ENCODE results near the gene LACTBL1. TPM values are rescaled to one million over a fixed set of nuclear protein-coding genes. Genes with fewer than 3 reads are reported as not detected.
"Not testable (repeated sequence)": the region's sequence is repeated elsewhere in the genome, so short reads cannot be mapped to it uniquely, and the experiment has no call there.

The LACTBL1 gene
- total RNA-seq, 8 experiments from 2014 or later = 0.13 TPM; not detected in 7

GRCh38 chr1:22953740-22954141, 18.9 kb downstream of the LACTBL1 start:
- in situ Hi-C loops (cut with MboI; ENCODE audit: low pct_unique_long_range_greater_than_20kb in 2 of 9, low sequenced_read_pairs in 9 of 9, unreplicated experiment in 9 of 9) = no loop called here
- 8 to 100% (median 33%) methylated on average over 1 to 18 of the region's 38 CpGs; no CpG with 5 or more reads in 5 of the 10 experiments for WGBS, 10 experiments
- ATAC-seq (replicated peaks in 6 of 8) = peak in 3 of 8 experiments; percentile 5 to 14 (median 11)
- Histone ChIP-seq H3K27ac (no peak overlapping the region), H3K4me1 (replicated peaks in 1 of 2) (no peaks in the 10 kb centered on the region), H3K4me3 (no peak overlapping the region)

DNA sequence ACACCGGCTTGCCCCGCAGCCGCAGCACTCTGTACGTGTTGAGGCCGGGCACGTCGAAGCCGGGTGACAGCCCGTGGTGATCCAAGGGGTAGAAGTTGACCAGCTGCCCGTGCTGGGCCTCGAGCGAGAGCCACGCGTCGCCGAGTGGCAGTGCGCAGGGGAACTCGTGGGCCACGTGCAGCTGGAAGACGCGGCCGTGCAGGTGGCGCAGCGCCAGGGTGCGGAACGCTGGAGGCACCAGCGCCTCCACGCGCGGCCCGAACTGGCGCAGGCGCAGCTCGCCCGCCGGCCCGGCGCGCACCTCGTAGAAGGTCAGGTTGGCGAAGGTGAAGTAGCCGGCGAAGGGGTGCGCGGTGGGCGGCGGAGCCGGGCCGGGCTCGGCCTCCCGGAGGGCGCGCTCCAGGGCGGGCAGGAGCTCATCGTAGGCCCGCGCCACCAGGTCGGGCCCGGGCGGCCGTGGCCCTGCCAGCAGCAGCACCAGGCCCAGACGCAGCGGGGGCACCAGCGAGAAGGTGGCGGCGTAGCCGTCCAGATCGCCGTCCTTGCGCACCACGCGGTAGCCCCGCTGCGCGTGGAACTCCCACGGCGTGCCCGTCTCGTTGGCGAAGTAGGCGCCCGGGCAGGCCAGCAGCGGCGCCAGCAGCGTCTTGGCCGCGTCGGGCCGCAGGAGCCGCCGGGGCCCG, 19.5 kb downstream of the LACTBL1 start:
- in situ Hi-C loops (cut with MboI; ENCODE audit: low pct_unique_long_range_greater_than_20kb in 2 of 9, low sequenced_read_pairs in 9 of 9, unreplicated experiment in 9 of 9) = no loop called here
- Histone ChIP-seq H3K27ac (no peak overlapping the region), H3K4me1 (replicated peaks in 1 of 2) (no peaks in the 10 kb centered on the region), H3K4me3 (peak overlapping the region in 1 of 5 donors; percentile 5)
- ATAC-seq (replicated peaks in 6 of 8) = peak in 4 of 8 experiments; percentile 17 to 50 (median 35)
- WGBS, 10 experiments = 10 to 27% (median 15%) methylated on average over 2 to 48 of the region's 92 CpGs; no CpG with 5 or more reads in 4 of the 10 experiments

GRCh38 chr1:22952694-22953056, 20.0 kb downstream of the LACTBL1 start:
- in situ Hi-C loops (cut with MboI; ENCODE audit: low pct_unique_long_range_greater_than_20kb in 2 of 9, low sequenced_read_pairs in 9 of 9, unreplicated experiment in 9 of 9) = no loop called here
- Histone ChIP-seq H3K27ac (no peak overlapping the region), H3K4me1 (replicated peaks in 1 of 2) (no peaks in the 10 kb centered on the region), H3K4me3 (no peak overlapping the region)
- 50 to 100% (median 77%) methylated on average over 1 to 5 of the region's 5 CpGs; no CpG with 5 or more reads in 1 of the 10 experiments for WGBS, 10 experiments
- no peak for ATAC-seq (replicated peaks in 6 of 8)

GRCh38 chr1:22951796-22952195, 20.9 kb downstream of the LACTBL1 start:
- ATAC-seq (replicated peaks in 6 of 8) = no peak
- Histone ChIP-seq H3K4me1 (replicated peaks in 1 of 2) (no peaks in the 10 kb centered on the region), H3K4me3 (no peak overlapping the region), H3K27ac (no peak overlapping the region)
- in situ Hi-C loops (cut with MboI; ENCODE audit: low pct_unique_long_range_greater_than_20kb in 2 of 9, low sequenced_read_pairs in 9 of 9, unreplicated experiment in 9 of 9) = no loop called here
- WGBS, 10 experiments = 0 to 86% (median 76%) methylated on average over 1 to 3 of the region's 3 CpGs; no CpG with 5 or more reads in 3 of the 10 experiments

DNA sequence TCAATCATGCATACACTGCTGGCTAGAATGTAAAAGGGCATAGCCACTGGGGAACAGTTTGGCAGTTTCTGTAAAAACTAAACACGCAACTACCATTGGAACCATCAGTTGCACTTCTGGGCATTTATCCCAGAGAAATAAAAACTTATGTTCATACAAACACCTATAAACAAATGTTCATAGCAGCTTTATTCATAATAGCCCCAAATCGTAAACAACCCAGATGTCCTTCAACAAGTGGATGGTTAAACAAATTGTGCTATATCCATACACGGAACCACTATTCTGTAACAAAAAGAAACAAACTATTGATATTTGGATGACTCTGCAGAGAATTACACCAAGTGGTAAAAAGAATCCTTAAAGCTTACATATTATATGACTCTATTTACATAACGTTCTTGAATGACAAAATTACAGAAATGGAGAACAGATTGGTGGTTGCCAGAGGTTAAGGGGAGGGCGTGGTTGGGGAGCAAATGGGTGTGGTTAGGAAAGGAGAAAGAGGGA, 22.8 kb downstream of the LACTBL1 start:
- no peak overlapping the region for H3K4me3 ChIP-seq
- peak in 2 of 8 experiments; percentile 53 to 55 for ATAC-seq (replicated peaks in 6 of 8)
- in situ Hi-C loops (cut with MboI; ENCODE audit: low pct_unique_long_range_greater_than_20kb in 2 of 9, low sequenced_read_pairs in 9 of 9, unreplicated experiment in 9 of 9) = no loop called here
- 0 to 86% (median 48%) methylated on average over 1 to 5 of the region's 5 CpGs for WGBS, 10 experiments
- no peak overlapping the region for H3K27ac ChIP-seq
- H3K4me1 ChIP-seq (replicated peaks in 1 of 2) = no peaks in the 10 kb centered on the region

GRCh38 chr1:22945171-22945570, 27.5 kb downstream of the LACTBL1 start:
- H3K4me3 ChIP-seq; in situ Hi-C loops (cut with MboI; ENCODE audit: low pct_unique_long_range_greater_than_20kb in 2 of 9, low sequenced_read_pairs in 9 of 9, unreplicated experiment in 9 of 9); H3K27ac ChIP-seq; ATAC-seq (replicated peaks in 6 of 8); H3K4me1 ChIP-seq (replicated peaks in 1 of 2): not testable (repeated sequence)
- 62 to 96% (median 90%) methylated on average over 2 to 5 of the region's 5 CpGs; no CpG with 5 or more reads in 5 of the 10 experiments for WGBS, 10 experiments

DNA sequence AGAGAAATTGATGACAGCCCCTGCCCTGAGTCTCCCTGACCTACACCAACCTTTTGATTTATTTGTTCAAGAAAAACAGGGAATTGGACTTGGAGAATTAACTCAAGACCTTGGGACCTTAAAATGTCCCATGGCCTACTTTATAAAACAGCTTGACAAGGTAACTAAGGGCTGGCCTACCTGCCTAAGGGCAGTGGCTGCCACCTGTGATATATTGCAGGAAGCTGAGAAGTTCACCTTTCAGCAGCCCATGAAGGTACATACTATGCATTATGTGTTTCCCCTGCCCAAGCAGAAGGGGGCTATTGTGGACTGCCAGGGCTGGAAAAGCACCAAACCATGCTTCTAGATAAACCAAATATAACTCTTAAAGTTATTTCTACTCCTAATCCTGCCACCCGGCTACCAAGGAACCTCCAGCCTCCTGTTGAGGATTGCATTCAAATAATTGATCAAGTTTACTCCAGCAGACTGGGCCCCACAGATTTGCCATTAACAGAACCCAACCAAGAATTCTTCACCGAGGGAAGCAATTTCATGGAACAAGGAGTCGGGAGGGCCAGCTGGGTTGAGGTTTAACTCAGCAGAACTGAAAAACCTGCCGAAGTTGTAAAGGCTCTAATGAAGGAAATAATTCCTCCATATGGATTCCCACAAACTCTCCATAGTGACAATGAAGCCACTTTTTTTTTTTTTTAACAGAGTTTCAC, 28.2 kb downstream of the LACTBL1 start:
- 52 to 83% (median 60%) methylated on average over 1 to 4 of the region's 4 CpGs; no CpG with 5 or more reads in 4 of the 10 experiments for WGBS, 10 experiments
- Histone ChIP-seq H3K4me1 (replicated peaks in 1 of 2) (no peaks in the 10 kb centered on the region), H3K4me3 (no peak overlapping the region), H3K27ac (no peak overlapping the region)
- no peak for ATAC-seq (replicated peaks in 6 of 8)
- in situ Hi-C loops (cut with MboI; ENCODE audit: low pct_unique_long_range_greater_than_20kb in 2 of 9, low sequenced_read_pairs in 9 of 9, unreplicated experiment in 9 of 9) = no loop called here

DNA sequence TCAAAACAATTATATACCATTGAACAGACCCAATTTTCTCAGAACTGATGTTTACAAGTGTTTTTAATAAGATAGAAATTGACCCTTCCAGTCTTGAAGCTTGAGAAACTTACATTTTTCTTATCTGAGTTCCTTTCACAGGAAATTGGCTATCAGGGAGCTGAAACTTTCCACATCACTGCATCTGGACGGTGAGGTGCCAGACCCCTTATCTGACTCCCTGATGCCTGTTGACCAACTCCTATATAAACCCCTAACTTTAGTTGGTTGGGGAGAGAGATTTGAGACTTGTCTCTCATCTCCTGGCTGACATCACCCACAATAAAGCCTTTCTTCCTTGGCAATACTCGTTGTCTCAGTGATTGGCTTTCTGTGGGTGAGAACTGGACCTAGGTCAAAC, 31.4 kb downstream of the LACTBL1 start:
- H3K4me3 ChIP-seq = no peak overlapping the region
- WGBS, 10 experiments = 0 to 70% (median 52%) methylated on average over 1 to 2 of the region's 2 CpGs; no CpG with 5 or more reads in 2 of the 10 experiments
- in situ Hi-C loops (cut with MboI; ENCODE audit: low pct_unique_long_range_greater_than_20kb in 2 of 9, low sequenced_read_pairs in 9 of 9, unreplicated experiment in 9 of 9) = no loop called here
- ATAC-seq (replicated peaks in 6 of 8) = no peak
- H3K27ac ChIP-seq = no peak overlapping the region
- H3K4me1 ChIP-seq (replicated peaks in 1 of 2) = no peaks in the 10 kb centered on the region

DNA sequence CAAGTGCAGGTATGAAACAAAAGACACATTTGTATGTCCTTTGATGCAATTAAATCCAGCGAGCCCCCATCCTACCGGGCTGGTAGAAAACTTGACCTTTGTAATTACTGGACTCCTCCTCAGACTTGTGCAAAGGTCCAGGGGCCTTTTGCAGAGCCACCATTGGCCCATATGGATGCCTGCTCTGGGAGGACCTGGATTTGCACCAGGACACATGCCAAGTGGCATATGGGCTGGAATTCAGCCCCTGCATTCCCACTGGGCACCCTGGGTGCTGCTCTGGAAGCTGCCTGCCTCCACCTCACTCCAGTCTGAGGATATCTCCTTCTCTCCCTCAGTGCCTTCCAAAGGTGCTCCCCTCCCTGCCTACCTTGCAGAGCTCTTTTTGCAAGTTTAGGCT, 36.0 kb downstream of the LACTBL1 start:
- Histone ChIP-seq H3K4me3 (no peak overlapping the region), H3K4me1 (replicated peaks in 1 of 2) (no peaks in the 10 kb centered on the region), H3K27ac (no peak overlapping the region)
- WGBS, 10 experiments = 40 to 86% (median 43%) methylated on average over 1 of the region's 2 CpGs; no CpG with 5 or more reads in 7 of the 10 experiments
- ATAC-seq (replicated peaks in 6 of 8) = no peak
- in situ Hi-C loops (cut with MboI; ENCODE audit: low pct_unique_long_range_greater_than_20kb in 2 of 9, low sequenced_read_pairs in 9 of 9, unreplicated experiment in 9 of 9) = no loop called here

DNA sequence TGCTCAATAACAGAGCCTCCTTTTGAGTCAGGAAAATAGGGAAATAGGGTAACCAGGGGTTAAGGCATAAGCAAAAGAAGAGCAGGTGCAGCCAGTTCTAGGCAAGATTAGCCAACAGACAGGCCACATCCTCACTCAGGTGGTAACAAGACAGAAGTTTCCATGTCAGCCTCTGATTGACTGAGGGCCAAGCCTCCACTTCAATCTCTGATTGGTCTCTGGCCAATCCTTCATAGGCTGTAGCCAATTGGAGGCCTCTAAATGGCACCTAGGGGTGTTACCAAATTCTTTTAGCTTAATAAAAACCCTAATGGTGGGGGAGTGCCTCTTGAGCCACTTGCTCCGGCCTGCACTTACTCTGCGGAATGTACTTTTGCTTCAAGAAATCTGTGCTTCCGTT, 37.2 kb downstream of the LACTBL1 start:
- ATAC-seq (replicated peaks in 6 of 8) = no peak
- H3K4me1 ChIP-seq (replicated peaks in 1 of 2) = no peaks in the 10 kb centered on the region
- no peak overlapping the region for H3K27ac ChIP-seq
- WGBS, 10 experiments = 81 to 100% (median 96%) methylated on average over 1 to 3 of the region's 3 CpGs; no CpG with 5 or more reads in 3 of the 10 experiments
- in situ Hi-C loops (cut with MboI; ENCODE audit: low pct_unique_long_range_greater_than_20kb in 2 of 9, low sequenced_read_pairs in 9 of 9, unreplicated experiment in 9 of 9) = no loop called here
- H3K4me3 ChIP-seq = no peak overlapping the region

- no peak for ATAC-seq (replicated peaks in 6 of 8)
- Histone ChIP-seq H3K27ac (no peak overlapping the region), H3K4me1 (replicated peaks in 1 of 2) (no peaks in the 10 kb centered on the region), H3K4me3 (no peak overlapping the region)
- WGBS, 10 experiments = 0 to 69% (median 50%) methylated on average over 1 to 4 of the region's 4 CpGs; no CpG with 5 or more reads in 1 of the 10 experiments
- in situ Hi-C loops (cut with MboI; ENCODE audit: low pct_unique_long_range_greater_than_20kb in 2 of 9, low sequenced_read_pairs in 9 of 9, unreplicated experiment in 9 of 9) = no loop called here
These were observed 39.7 kb downstream of the LACTBL1 start for GRCh38 chr1:22932803-22933470.

DNA sequence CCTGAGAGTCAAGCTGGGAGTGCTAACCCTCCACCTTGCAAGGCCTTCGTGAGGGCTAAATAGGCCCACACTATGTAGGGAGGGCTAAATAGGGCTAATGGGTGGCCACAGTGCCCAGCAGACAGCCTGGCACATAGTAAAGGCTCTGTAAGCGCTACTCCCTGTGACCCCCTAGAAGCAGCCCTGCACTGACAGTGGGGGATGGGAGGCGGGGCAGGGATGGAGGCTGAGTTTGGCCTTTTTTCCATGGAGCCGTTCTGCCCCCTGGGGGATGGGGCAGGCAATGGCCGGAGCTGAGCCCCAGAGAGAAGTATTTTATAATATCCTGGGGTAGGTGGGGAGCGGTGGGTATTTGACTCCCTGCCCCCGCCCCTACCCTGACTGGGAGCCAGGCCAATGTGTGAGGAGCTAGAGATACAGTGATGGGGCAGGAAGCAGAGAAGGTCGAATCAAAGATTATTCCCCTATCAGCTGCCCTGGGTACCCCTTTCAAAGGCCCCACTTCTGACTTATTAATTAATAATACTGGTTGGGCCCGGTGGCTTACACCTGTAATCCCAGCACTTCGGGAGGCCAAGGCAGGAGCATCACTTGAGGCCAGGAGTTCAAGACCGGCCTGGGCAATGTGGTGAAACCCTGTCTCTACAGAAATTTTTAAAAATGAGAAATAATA, 42.3 kb downstream of the LACTBL1 start:
- no peaks in the 10 kb centered on the region for H3K4me1 ChIP-seq (replicated peaks in 1 of 2)
- ATAC-seq (replicated peaks in 6 of 8) = peak; percentile 46 to 85 (median 66)
- in situ Hi-C loops (cut with MboI; ENCODE audit: low pct_unique_long_range_greater_than_20kb in 2 of 9, low sequenced_read_pairs in 9 of 9, unreplicated experiment in 9 of 9) = no loop called here
- H3K4me3 ChIP-seq = no peak overlapping the region
- H3K27ac ChIP-seq = no peak overlapping the region
- 14 to 77% (median 45%) methylated on average over 1 to 7 of the region's 11 CpGs; no CpG with 5 or more reads in 4 of the 10 experiments for WGBS, 10 experiments

Data from motor neuron (in vitro differentiated cells).